ENCODE results near the gene TDO2. TPM values are rescaled to one million over a fixed set of nuclear protein-coding genes. Genes with fewer than 3 reads are reported as not detected.

The TDO2 gene
- total RNA-seq, 2 donors from 2014 or later = not detected

DNA sequence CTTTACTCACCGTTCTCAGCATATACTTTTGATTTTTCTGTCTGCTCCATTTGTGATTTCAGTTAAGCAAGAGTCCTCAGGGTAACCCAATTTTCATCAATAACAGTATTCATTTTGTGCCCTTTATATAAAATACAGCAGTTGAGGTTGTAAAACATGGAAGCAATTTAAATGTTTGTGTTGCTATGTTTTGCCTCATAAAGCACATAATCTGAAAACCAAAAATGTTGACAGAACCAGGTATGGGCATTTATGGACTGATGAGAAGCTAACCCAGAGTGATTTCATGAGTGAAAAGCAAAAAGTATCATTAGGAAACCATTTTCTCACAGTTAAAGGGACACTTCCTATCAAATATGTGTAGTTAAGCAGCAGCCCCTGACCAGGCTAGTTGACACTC lies 37.3 kb upstream of the TDO2 start, which contains the start of gene ASIC5:
ASIC5 (minus strand) TSS at position 101 of the 400 bp plus-strand sequence; CDS start at position 50, 51 bp downstream.
- 14 to 48% methylated on average over 1 of the region's 1 CpG for WGBS, 2 experiments (ENCODE audit: insufficient coverage in 1 of 2, insufficient read length in 1 of 2)
- no peak within 1 kb of the TSS for H3K27ac ChIP-seq (ENCODE audit: low read depth, low read length)
- DNase-seq = no peak
- Mint-ChIP-seq H3K27ac (no peak within 1 kb of the TSS), H3K4me3 (no peak within 1 kb of the TSS), H3K4me1 (no peaks in the 10 kb centered on the region), H3K36me3 (ENCODE audit: low read depth) (no peaks in the 10 kb centered on the region), H3K27me3 (ENCODE audit: insufficient read depth) (no peaks in the 10 kb centered on the region), H3K9me3 (peaks cover 22% of the 10 kb centered on the region)
- H3K27me3 ChIP-seq (ENCODE audit: control insufficient read depth, insufficient read depth, low read length, poor library complexity, severe bottlenecking) = no peaks in the 10 kb centered on the region
- H3K4me1 ChIP-seq (ENCODE audit: control insufficient read depth, insufficient read depth, low read length) = no peaks in the 10 kb centered on the region
- H3K36me3 ChIP-seq (ENCODE audit: control insufficient read depth, insufficient read depth, low read length) = no peaks in the 10 kb centered on the region
- H3K4me3 ChIP-seq (ENCODE audit: low read length) = no peak within 1 kb of the TSS
- peaks cover 11% of the 10 kb centered on the region for H3K9me3 ChIP-seq (ENCODE audit: control insufficient read depth, low read length)
- H3K9ac ChIP-seq (ENCODE audit: extremely low read depth, low read length, poor library complexity, severe bottlenecking) = no peak within 1 kb of the TSS
- TF ChIP-seq, protein P1, sequence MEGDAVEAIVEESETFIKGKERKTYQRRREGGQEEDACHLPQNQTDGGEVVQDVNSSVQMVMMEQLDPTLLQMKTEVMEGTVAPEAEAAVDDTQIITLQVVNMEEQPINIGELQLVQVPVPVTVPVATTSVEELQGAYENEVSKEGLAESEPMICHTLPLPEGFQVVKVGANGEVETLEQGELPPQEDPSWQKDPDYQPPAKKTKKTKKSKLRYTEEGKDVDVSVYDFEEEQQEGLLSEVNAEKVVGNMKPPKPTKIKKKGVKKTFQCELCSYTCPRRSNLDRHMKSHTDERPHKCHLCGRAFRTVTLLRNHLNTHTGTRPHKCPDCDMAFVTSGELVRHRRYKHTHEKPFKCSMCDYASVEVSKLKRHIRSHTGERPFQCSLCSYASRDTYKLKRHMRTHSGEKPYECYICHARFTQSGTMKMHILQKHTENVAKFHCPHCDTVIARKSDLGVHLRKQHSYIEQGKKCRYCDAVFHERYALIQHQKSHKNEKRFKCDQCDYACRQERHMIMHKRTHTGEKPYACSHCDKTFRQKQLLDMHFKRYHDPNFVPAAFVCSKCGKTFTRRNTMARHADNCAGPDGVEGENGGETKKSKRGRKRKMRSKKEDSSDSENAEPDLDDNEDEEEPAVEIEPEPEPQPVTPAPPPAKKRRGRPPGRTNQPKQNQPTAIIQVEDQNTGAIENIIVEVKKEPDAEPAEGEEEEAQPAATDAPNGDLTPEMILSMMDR (conservative IDR thresholded peaks at IDR 0.05) = no peak

DNA sequence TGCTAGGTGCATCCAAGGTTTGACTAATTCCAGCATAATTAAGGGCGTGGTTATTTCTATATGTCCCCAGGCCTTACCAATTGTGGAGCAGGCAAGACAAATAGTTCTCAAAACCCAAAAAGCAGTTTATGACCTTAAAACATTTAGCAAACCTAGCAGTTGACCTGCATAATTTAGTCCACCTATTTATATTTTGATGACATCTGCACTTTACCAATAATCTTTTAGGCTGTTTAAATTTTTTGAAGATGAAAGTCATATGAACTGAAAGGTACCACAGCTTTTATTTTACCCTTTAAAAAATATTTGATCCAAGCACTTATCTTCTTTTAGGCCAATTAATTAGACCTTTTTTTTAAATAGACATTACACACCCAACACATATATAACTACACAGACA lies 27.6 kb upstream of the TDO2 start:
- Histone ChIP-seq H3K27me3 (ENCODE audit: control insufficient read depth, insufficient read depth, low read length, poor library complexity, severe bottlenecking) (no peaks in the 10 kb centered on the region), H3K27ac (ENCODE audit: low read depth, low read length) (no peak overlapping the region), H3K4me3 (ENCODE audit: low read length) (no peak overlapping the region), H3K36me3 (ENCODE audit: control insufficient read depth, insufficient read depth, low read length) (no peaks in the 10 kb centered on the region), H3K4me1 (ENCODE audit: control insufficient read depth, insufficient read depth, low read length) (no peaks in the 10 kb centered on the region), H3K9me3 (ENCODE audit: control insufficient read depth, low read length) (peaks cover 19% of the 10 kb centered on the region), H3K9ac (ENCODE audit: extremely low read depth, low read length, poor library complexity, severe bottlenecking) (no peak overlapping the region)
- 47 to 60% methylated on average over 1 of the region's 1 CpG for WGBS, 2 experiments (ENCODE audit: insufficient coverage in 1 of 2, insufficient read length in 1 of 2)
- H3K4me1 Mint-ChIP-seq = no peaks in the 10 kb centered on the region
- no peaks in the 10 kb centered on the region for H3K27me3 Mint-ChIP-seq (ENCODE audit: insufficient read depth)
- TF ChIP-seq, protein P1 (conservative IDR thresholded peaks at IDR 0.05) = no peak
- H3K27ac Mint-ChIP-seq = no peak overlapping the region
- H3K9me3 Mint-ChIP-seq = peaks cover 22% of the 10 kb centered on the region
- no peak for DNase-seq
- H3K4me3 Mint-ChIP-seq = no peak overlapping the region
- H3K36me3 Mint-ChIP-seq (ENCODE audit: low read depth) = no peaks in the 10 kb centered on the region

GRCh38 chr4:155877971-155878370 lies 25.5 kb upstream of the TDO2 start:
- Mint-ChIP-seq H3K36me3 (ENCODE audit: low read depth) (no peaks in the 10 kb centered on the region), H3K9me3 (peaks cover 22% of the 10 kb centered on the region), H3K27ac (no peak overlapping the region), H3K4me1 (no peaks in the 10 kb centered on the region), H3K4me3 (no peak overlapping the region), H3K27me3 (ENCODE audit: insufficient read depth) (no peaks in the 10 kb centered on the region)
- TF ChIP-seq, protein P1 (conservative IDR thresholded peaks at IDR 0.05) = no peak
- H3K36me3 ChIP-seq (ENCODE audit: control insufficient read depth, insufficient read depth, low read length) = no peaks in the 10 kb centered on the region
- no peaks in the 10 kb centered on the region for H3K4me1 ChIP-seq (ENCODE audit: control insufficient read depth, insufficient read depth, low read length)
- no peak overlapping the region for H3K9ac ChIP-seq (ENCODE audit: extremely low read depth, low read length, poor library complexity, severe bottlenecking)
- peaks cover 19% of the 10 kb centered on the region for H3K9me3 ChIP-seq (ENCODE audit: control insufficient read depth, low read length)
- DNase-seq = no peak
- H3K4me3 ChIP-seq (ENCODE audit: low read length) = no peak overlapping the region
- no peaks in the 10 kb centered on the region for H3K27me3 ChIP-seq (ENCODE audit: control insufficient read depth, insufficient read depth, low read length, poor library complexity, severe bottlenecking)
- no peak overlapping the region for H3K27ac ChIP-seq (ENCODE audit: low read depth, low read length)
- 90% methylated on average over 4 of the region's 4 CpGs; no CpG with 5 or more reads in 1 of the 2 experiments for WGBS, 2 experiments (ENCODE audit: insufficient coverage in 1 of 2, insufficient read length in 1 of 2)
